Measurements from ENCODE around the gene FLRT1. TPM values are rescaled to one million over a fixed set of nuclear protein-coding genes. Genes with fewer than 3 reads are reported as not detected.

The FLRT1 gene
- total RNA-seq, 1 donor, result under 0.01 TPM

DNA sequence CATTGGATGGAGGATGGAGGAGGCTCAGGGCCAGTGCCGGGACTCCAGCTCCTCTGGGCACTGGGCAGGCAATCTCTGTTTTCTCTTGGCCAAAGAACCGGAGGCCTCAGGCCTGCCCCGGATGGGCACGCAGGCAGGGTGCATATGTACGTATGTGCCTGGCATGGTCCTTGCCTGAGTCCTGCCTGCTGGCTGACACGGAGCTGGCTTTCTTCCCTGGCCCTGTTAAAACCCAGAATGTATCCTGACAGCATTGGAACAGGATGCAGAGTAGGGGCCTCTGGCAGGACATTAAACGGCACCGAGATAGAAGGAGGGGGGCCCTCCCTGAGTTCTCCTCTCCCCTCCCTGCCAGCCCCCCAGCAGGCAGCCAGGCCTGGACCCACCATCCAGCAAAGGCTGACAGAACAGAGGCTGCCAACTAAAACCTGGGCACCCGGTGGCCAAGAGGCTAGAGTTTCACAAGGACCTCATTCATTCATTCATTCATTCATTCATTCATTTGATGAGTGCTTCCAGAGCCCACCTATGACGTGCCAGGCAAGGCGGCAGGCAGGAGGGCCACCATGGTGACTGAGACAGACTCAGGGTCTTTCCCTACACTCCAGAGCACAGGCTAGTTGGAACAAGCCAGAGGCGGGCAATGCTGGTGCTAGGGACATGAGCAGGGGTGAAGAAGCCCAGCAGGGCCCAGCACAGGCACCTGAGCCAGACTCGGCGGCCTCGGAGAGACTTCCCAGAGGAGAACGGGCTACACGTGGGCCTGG is 28.8 kb downstream of the FLRT1 start:
- DNase-seq (ENCODE audit: insufficient read length, low spot score, missing footprints), result no peak
- no peaks in the 10 kb centered on the region for H3K36me3 ChIP-seq (ENCODE audit: insufficient read depth, low read length)

DNA sequence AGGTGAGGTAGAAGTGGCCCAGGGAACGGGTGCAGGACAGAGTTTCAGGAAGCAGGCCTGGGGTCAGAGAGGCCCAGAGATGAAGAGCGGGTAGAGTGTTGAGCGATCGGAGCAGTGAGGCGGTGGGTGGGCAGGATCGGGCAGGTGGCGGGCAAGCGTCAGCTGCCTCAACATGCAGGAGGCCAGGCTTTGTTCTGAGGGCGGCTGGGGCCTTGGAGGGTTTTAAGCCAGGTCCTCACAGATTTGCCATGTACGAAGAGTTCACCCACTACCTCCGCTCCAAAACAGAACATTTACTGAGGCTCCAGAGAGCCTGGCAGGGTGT is 29.4 kb downstream of the FLRT1 start:
- Histone ChIP-seq H3K4me1 (ENCODE audit: insufficient read depth, low read length) (peaks cover 4% of the 10 kb centered on the region), H3K36me3 (ENCODE audit: insufficient read depth, low read length) (no peaks in the 10 kb centered on the region), H3K27me3 (ENCODE audit: insufficient read depth, low read length) (peaks cover 6% of the 10 kb centered on the region), H2AFZ (ENCODE audit: low read length) (no peak overlapping the region), H3K79me2 (ENCODE audit: insufficient read depth, low read length) (no peaks in the 10 kb centered on the region), H3K4me3 (ENCODE audit: insufficient read depth, low read length) (no peak overlapping the region), H4K20me1 (ENCODE audit: insufficient read depth, low read length) (peaks cover 3% of the 10 kb centered on the region), H3K4me2 (ENCODE audit: insufficient read depth, low read length) (no peak overlapping the region), H3K9me3 (ENCODE audit: low read depth, low read length) (no peaks in the 10 kb centered on the region), H3K27ac (ENCODE audit: low read depth, low read length) (no peak overlapping the region)
- DNase-seq (ENCODE audit: insufficient read length, low spot score, missing footprints), result no peak
- TF ChIP-seq CTCF (IDR thresholded peaks at IDR 0.05; ENCODE audit: extremely low read depth, low read depth, low read length), result no peak

More for the DNA sequence above, 28.8 kb downstream of the FLRT1 start:
- no peaks in the 10 kb centered on the region for H3K9me3 ChIP-seq (ENCODE audit: low read depth, low read length)
- peaks cover 6% of the 10 kb centered on the region for H3K27me3 ChIP-seq (ENCODE audit: insufficient read depth, low read length)
- no peak overlapping the region for H3K4me2 ChIP-seq (ENCODE audit: insufficient read depth, low read length)
- no peaks in the 10 kb centered on the region for H3K79me2 ChIP-seq (ENCODE audit: insufficient read depth, low read length)
- H2AFZ ChIP-seq (ENCODE audit: low read length), result no peak overlapping the region
- no peak overlapping the region for H3K27ac ChIP-seq (ENCODE audit: low read depth, low read length)
- no peak for TF ChIP-seq CTCF (IDR thresholded peaks at IDR 0.05; ENCODE audit: extremely low read depth, low read depth, low read length)
- H3K4me3 ChIP-seq (ENCODE audit: insufficient read depth, low read length), result no peak overlapping the region
- peaks cover 3% of the 10 kb centered on the region for H4K20me1 ChIP-seq (ENCODE audit: insufficient read depth, low read length)
- peaks cover 4% of the 10 kb centered on the region for H3K4me1 ChIP-seq (ENCODE audit: insufficient read depth, low read length)

DNA sequence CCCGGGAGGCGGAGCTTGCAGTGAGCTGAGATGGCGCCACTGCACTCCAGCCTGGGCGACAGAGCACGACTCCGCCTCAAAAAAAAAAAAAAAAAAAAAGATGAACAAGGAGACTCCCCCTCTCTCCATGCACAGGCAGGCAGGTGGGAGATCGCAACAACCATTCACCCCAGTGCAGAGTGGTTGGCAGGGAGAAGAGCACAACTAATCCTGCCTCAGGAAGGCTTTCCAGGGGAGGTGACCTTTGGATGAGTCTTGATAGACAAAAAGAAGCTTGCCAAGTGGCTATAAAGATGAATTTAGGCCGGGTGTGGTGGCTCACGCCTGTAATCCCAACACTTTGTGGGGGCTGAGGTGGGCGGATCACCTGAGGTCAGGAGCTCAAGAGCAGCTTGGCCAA is 30.0 kb downstream of the FLRT1 start:
- Histone ChIP-seq H3K27me3 (ENCODE audit: insufficient read depth, low read length) (peaks cover 6% of the 10 kb centered on the region), H3K4me2 (ENCODE audit: insufficient read depth, low read length) (no peak overlapping the region), H3K36me3 (ENCODE audit: insufficient read depth, low read length) (no peaks in the 10 kb centered on the region), H3K4me1 (ENCODE audit: insufficient read depth, low read length) (peaks cover 4% of the 10 kb centered on the region), H3K4me3 (ENCODE audit: insufficient read depth, low read length) (no peak overlapping the region), H4K20me1 (ENCODE audit: insufficient read depth, low read length) (peaks cover 3% of the 10 kb centered on the region), H3K27ac (ENCODE audit: low read depth, low read length) (no peak overlapping the region), H3K9me3 (ENCODE audit: low read depth, low read length) (no peaks in the 10 kb centered on the region), H2AFZ (ENCODE audit: low read length) (no peak overlapping the region), H3K79me2 (ENCODE audit: insufficient read depth, low read length) (no peaks in the 10 kb centered on the region)
- no peak for TF ChIP-seq CTCF (IDR thresholded peaks at IDR 0.05; ENCODE audit: extremely low read depth, low read depth, low read length)
- no peak for DNase-seq (ENCODE audit: insufficient read length, low spot score, missing footprints)

GRCh38 chr11:64067230-64067993 is 31.7 kb downstream of the FLRT1 start:
- Histone ChIP-seq H3K27ac (ENCODE audit: low read depth, low read length) (no peak overlapping the region), H3K4me1 (ENCODE audit: insufficient read depth, low read length) (no peaks in the 10 kb centered on the region), H3K4me2 (ENCODE audit: insufficient read depth, low read length) (no peak overlapping the region), H3K36me3 (ENCODE audit: insufficient read depth, low read length) (no peaks in the 10 kb centered on the region), H3K79me2 (ENCODE audit: insufficient read depth, low read length) (no peaks in the 10 kb centered on the region), H3K4me3 (ENCODE audit: insufficient read depth, low read length) (no peak overlapping the region), H4K20me1 (ENCODE audit: insufficient read depth, low read length) (peaks cover 3% of the 10 kb centered on the region), H3K9me3 (ENCODE audit: low read depth, low read length) (no peaks in the 10 kb centered on the region), H2AFZ (ENCODE audit: low read length) (no peak overlapping the region), H3K27me3 (ENCODE audit: insufficient read depth, low read length) (no peaks in the 10 kb centered on the region)
- DNase-seq (ENCODE audit: insufficient read length, low spot score, missing footprints), result no peak
- no peak for TF ChIP-seq CTCF (IDR thresholded peaks at IDR 0.05; ENCODE audit: extremely low read depth, low read depth, low read length)
